Activated CD8-positive, alpha-beta memory T cell treated with anti-CD3 and anti-CD28 coated beads for 48 hours (primary cell): ENCODE measurements around the gene MRPL11.
"Not testable (repeated sequence)": the region's sequence is repeated elsewhere in the genome, so short reads cannot be mapped to it uniquely, and the experiment has no call there.

Experiments
- DNase-seq, 3 experiments: peaks; one replicate each; pipeline ENCODE4 v3.0.0-alpha.2; 2020; ENCODE audit warnings: low read depth in 2 of 3, low spot score in 2 of 3

MRPL11 gene

GRCh38 chr11:66431871-66432329 is 6.7 kb downstream of the MRPL11 start:
- DNase-seq, result not testable (repeated sequence)

GRCh38 chr11:66431287-66431686 is 7.4 kb downstream of the MRPL11 start:
- not testable (repeated sequence) for DNase-seq

DNA sequence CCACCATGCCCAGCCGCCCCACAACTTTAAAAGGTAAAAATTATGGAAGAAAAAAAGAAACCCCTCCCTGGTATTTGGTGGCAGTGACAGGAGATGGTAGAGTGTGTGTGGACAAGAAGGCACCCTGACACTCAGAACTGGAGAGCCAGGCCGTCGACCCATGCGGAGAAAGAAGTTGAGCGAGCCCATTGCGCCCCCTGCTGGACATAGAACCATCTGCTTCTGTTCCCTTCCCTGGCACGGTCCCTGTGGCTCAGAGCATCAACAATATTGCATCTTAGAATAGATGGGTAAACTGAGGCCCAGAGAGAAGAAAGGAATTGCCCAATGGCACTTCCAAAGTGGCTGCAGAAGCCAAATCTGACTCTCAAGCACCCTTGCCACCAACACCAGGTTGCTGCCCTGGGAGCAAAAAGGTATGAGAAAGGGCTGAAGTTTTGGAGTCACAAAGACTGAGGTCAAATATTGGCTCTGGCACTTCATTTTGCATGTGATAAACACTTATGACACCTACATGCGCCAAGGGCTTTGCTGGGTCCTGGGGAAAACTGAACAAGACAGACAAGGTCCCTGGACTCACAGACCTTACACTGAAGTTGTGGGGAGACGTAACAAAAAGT is 8.6 kb downstream of the MRPL11 start:
- DNase-seq, result peak; percentile 38 to 81 (median 67)

DNA sequence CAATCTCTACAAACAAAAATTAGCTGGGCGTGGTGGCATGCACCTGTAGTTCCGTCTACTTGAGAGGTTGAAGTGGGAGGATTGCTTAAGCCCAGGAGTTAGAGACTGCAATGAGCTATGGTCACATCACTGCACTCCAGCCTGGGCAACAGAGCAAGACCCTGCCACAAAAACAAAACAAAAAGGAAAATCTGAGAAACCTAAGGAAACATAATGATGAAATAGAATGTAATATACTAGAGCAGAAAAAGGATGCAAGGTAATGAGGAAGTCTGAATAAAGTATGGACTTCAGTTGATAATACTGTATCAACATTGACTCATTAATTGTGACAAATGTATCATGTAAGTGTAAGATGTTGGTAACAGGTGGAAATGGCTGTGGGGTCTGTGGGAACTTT is 9.7 kb downstream of the MRPL11 start:
- DNase-seq, result no peak

- DNase-seq, result no peak
Measured at GRCh38 chr11:66426314-66426713, 12.3 kb downstream of the MRPL11 start.

- DNase-seq, result peak; percentile 66 to 94 (median 85)
Measured at GRCh38 chr11:66421492-66422205, 17.0 kb downstream of the MRPL11 start.

GRCh38 chr11:66420671-66421476 is 17.8 kb downstream of the MRPL11 start, which contains the start of gene NPAS4:
TSS of gene NPAS4 (plus strand) at chr11:66421035. CDS start at chr11:66421180, 145 bp downstream.
- DNase-seq, result no peak

DNA sequence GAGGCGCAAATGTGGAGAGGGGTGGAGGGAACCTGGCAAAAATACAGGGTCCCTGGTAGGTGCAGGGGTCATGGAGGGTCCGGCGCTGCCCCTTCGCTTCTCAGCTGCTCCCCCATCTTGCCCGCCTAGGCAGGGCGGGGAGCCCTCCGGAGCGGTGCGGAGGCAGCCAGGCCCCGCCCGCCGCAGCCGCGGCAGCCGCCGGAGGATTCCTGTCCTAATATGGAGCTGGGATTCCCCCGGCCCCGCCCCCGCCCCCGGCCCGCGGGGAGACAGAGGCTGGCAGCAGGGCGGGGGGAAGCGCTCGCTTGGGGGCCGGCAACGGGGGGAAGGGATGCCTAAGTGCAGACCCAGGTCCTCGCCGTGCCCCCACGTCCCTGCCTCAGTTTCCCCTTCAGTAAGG is 18.8 kb downstream of the MRPL11 start:
- no peak for DNase-seq

GRCh38 chr11:66418986-66419308 is 19.7 kb downstream of the MRPL11 start:
- DNase-seq, result no peak

DNA sequence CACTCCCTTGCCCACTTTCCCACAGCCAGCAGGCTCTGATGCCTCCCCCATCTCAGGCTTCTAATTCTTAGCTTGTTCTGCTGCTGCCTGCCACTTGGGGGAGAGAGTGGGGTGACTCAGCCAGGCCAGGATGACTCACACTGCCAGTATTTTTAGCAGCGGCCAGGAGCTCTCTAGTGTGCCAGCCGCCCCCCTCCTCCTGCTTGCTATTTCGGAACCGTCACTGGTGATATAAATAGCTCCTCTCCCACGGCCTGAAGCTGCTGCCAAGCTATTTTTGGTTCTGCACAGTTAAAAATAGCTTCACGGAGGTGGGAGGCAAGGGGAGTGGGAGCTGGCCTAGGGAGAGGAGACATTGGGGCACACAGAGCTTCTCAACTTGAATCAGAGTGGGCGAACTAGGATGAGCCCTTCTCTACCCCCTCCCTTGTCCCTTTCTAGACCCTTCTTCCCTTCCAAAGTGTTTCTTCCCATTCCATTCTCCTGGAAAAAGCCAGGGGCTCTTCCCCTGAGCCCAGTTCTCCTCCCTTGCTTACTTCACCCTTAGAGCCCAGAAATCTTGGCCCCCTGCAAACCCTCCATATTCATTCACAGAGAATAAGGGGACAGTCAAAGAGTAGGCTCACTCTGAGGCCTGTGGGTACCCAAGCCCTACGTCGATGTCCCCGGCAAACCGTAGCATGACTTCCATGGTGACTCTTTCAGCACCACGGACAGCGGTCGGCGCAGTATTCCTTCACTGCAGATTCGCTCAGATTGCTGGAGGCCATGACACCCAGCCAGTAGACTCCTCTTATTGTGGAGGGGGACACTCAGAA is 20.3 kb downstream of the MRPL11 start:
- DNase-seq, result peak; percentile 37 to 58 (median 54)

GRCh38 chr11:66417000-66417399 is 21.6 kb downstream of the MRPL11 start:
- no peak for DNase-seq

DNA sequence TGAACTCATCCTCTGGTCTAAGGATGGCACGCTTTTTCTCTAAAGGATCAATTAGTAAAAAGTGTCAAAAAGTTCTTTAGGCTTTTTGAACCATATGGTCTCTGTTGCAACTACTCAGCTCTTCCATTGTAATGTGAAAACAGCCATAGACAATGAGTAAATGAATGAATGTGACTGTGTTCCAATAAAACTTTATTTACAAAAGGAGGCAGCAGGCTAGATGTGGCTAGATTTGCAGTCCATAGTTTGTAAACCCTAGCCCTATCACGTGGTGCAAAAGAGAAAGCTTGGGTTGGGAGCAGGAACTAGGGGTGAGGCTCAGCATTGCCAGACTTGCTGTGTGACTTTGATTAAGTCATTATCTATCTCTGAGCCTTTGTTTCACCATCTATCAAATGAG is 23.2 kb downstream of the MRPL11 start:
- no peak for DNase-seq

GRCh38 chr11:66414120-66414934 is 24.3 kb downstream of the MRPL11 start:
- no peak for DNase-seq

DNA sequence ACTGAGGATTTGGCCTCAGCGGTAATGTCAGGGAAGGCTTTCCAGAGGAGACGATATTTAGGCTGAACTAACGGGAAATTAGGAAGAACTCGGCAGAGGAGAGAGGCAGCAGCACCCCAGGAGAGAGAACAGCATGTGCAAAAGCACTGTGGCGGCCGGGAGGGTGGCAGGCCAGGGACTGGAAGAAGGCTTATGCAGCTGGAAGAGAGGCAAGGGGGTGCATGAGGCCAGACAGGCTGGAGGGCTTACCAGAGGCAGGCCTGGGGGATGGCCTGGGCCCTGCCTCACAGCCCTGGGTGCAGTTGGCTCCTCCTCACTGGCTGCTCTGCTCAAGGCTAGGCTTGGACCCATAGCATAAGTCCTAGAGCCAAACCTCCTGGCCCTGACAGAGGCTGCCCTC is 25.5 kb downstream of the MRPL11 start:
- DNase-seq, result no peak

GRCh38 chr11:66412110-66412509 is 26.5 kb downstream of the MRPL11 start:
- no peak for DNase-seq

DNA sequence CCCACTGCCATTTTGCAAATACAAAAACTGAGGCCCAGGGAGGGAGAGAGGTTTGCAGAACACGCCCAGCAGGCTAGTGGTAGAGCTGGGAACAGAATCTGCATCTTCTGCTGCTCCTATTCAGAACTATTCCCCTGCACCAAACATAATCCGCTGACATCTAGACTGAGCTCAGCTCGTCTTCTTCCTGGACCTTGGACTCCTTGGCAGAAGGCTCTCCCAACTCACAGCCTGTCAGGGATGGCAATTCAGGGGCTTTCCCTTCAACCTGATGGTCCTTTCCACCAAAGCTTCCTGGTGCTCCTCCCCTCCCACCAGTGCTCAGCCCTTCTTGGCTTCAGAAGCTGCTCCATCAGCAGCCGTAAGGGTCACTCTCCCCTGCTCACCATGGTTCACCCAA is 27.3 kb downstream of the MRPL11 start:
- no peak for DNase-seq

- no peak for DNase-seq
Measured at GRCh38 chr11:66410191-66410590, 28.5 kb downstream of the MRPL11 start.

- DNase-seq, result no peak
Measured at GRCh38 chr11:66409226-66409625, 29.4 kb downstream of the MRPL11 start.

DNA sequence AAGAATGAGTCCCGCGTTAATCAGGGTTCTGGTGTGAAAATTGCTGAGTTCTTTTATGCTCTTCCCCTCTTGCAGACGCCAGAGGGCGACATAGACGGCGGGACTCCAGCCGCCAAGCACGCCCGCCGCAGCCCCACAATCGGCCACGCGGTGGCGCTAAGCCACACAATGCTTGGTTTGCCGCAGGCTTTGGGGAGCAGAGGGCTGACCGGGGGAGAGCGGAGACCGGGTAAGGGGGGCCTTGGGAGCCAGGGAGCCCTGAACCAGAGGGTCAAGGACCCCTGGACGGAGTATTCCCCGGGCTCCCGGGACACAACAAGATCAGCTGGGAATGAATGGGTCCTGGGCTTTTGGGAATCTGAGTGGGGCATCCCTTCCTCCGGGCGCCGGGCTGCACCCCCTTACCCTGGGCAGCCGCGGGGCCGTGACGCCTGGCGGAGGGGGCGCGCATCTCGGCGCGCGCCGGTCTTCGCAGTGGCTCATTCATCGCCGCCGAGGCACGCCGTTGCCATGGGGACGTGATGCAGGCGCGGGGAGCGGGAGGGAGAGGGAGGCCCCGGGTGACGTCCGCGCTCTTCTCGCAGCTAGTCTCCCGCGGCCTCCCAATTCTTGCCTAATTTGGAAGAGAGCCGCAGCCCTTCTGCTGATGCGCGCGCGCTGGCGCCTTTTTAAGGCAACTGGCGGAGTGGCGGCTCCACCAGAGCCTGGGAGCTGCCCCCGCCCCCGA is 30.0 kb downstream of the MRPL11 start:
- peak; percentile 79 to 99 (median 96) for DNase-seq

DNA sequence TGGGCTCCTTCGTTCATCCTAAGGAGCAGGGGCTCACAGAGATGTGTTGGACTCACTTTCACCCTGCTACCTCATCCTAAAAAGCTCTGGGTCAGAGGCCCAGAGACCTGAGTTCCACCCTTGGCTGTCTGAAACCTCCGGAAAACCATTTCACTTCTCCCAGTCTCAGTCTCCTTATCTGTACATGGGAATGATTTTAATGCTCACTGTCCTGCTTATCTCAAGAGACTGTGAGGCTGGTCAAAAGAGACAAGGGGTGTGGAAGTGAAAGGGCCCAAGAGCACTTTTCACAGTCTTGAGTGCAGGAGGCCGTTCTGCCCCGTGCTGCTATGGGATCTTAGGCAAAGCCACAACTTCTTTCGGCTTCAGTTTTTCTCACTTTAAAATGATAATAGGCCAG is 31.0 kb downstream of the MRPL11 start:
- DNase-seq, result no peak
